NCI-H345 treated with DMSO at 0.1 percent for 48 hours (cell line): ENCODE data around the gene GID8.

ENCODE experiments used
- DNase-seq: peaks from one replicate; lab custom pipeline; 2025; ENCODE audit not compliant: unreplicated experiment; lab: John Stamatoyannopoulos, UW

GID8 gene

GRCh38 chr20:62902926-62903615 lies 34.9 kb upstream of the GID8 start:
- no peak for DNase-seq

GRCh38 chr20:62905536-62906117 lies 32.3 kb upstream of the GID8 start:
- DNase-seq, result no peak

- DNase-seq, result no peak
Observed at GRCh38 chr20:62906209-62906608, 31.7 kb upstream of the GID8 start.

- no peak for DNase-seq
Observed at GRCh38 chr20:62906647-62907375, 31.1 kb upstream of the GID8 start.

- DNase-seq, result no peak
Observed at GRCh38 chr20:62907384-62908317, 30.3 kb upstream of the GID8 start.

DNA sequence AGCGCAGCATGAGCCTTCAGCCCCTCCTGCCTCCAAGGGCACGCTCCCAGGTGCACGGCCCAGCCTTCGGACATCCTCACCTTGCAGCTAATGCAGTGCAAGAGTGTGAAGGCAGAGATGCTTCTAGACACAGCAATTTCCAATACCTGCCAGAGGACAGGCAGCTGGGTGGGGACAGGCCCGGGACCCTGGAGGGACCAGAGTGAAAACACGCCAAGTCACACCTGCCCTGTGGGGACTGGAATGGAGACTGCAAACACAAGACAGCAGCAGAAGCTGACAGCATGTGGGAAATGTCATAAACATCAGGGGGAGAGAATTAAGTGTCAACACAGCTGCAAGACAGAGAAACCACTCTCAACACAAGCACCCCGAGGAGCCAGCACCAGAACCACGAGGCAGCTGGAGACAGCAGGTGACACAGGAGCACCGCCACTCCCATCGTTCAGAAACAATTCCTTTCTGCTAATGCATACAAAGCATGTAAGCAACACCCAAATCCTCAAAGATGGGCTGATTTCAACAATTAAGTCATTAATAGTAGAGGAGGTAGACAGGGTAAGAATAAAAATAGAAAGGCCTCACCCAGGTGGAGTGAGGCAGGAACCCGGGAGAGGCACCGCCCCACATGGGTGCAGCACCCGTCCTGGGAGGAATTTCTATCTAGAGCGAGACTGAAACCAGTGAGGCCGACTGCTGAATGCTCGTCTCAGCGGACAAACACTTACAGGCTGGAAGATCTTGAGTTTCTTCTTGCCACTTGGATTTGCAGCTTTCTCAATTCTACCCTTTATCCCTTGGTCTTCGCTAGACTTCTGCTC lies 28.8 kb upstream of the GID8 start:
- peak; percentile 97 for DNase-seq

DNA sequence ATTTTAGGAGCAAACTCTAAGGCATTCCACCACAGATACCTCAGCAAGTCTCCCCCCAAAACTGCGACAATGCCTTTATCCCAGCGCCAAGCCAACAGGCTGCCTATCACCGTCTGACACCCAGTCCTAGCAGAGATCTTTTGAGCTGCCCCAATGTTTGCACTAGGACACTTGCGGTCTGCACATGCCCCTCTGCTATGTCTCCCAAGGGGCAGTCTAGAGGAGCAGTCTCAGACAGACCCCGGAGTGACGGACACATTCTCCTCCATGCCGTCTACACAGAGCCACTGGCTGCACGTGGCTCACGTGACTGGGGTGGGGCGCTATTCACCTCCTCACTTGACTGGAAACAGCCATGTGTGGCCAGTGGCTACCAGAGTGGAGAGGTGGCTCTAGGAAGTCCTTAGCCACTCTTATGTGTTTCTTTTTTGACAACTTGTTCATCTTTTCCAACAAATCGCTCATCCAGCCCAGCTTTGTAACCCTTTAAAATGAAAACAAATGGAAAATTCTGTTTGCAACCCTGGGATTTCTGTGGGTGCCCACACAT lies 27.7 kb upstream of the GID8 start:
- DNase-seq, result no peak

DNA sequence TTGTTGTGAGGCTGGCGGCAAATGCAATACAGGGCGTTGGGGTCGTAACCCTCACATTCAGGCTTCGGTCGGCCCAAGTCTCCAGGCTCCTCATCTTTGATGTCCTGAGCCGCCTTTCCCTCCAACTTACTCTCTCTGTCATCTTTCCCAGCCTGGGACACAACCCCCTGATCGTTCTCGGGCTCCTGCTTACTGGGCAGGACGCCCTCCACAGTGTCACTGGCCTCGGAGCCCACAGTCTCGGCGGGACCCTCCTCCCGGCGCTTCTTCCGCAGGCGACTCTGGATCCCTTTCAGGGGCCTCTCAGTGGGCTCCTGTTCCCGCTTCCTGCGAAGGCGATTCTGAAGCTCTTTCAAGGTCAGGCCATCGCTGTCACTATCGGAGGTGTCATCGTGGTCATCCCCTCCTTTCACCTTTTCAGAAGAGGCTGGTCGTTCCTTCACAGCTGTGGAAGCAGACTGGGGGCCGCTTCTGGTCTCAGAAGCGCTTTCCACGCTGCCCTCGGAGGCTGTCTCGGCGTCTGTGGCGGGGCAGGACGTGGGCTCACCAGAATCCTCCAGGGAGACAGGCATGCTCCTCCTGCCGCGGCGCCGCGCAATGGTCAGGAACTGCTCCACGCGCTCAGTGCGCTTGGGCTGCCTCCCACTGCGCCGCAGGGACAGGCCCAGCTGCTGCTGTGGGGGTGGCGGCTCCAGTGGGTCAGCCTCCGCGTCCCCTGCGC lies 27.0 kb upstream of the GID8 start:
- no peak for DNase-seq

GRCh38 chr20:62911701-62912280 lies 26.2 kb upstream of the GID8 start:
- no peak for DNase-seq

GRCh38 chr20:62913043-62913630 lies 24.8 kb upstream of the GID8 start:
- DNase-seq, result no peak

DNA sequence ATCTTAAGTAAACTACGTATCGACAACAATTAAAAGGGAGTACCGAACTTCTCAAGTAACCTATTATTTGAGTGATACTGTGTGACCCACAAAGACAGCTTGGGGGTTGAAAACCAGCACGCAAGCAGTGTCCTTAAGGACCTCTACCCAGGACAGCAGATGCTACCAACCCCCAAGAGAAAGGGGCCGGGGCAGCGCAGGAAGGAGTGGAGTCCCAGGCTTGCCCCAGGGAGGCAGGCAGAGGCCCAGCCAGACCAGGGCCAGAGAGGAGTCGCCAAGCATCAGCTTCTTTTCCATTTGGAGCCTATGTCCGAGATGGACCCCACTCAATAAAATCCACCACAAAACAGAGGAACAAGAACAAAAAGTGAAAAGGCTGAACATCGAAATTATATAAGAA lies 23.5 kb upstream of the GID8 start:
- DNase-seq, result no peak

DNA sequence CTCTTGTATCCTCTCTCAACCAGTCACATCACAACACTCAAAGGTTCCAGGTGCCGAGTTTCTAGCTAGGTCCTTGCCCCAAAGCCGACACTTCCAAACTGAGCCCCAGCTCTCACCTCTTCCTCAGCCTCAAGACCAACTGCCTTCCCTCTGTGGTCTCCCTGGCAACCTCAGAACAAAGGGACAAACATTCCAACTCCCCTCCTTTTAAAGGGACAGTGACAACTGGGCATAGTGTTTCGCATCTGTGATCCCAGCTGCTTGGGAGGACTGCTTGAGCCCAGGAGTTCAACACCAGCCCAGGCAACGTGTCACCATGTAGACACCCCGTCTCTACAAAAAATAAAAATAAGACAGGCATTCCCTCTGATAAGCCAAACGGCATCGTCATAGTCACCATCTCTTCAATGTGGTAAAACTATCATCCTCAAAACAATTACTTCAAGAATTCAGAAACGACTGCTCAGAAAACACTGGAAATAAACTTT lies 22.9 kb upstream of the GID8 start:
- no peak for DNase-seq

DNA sequence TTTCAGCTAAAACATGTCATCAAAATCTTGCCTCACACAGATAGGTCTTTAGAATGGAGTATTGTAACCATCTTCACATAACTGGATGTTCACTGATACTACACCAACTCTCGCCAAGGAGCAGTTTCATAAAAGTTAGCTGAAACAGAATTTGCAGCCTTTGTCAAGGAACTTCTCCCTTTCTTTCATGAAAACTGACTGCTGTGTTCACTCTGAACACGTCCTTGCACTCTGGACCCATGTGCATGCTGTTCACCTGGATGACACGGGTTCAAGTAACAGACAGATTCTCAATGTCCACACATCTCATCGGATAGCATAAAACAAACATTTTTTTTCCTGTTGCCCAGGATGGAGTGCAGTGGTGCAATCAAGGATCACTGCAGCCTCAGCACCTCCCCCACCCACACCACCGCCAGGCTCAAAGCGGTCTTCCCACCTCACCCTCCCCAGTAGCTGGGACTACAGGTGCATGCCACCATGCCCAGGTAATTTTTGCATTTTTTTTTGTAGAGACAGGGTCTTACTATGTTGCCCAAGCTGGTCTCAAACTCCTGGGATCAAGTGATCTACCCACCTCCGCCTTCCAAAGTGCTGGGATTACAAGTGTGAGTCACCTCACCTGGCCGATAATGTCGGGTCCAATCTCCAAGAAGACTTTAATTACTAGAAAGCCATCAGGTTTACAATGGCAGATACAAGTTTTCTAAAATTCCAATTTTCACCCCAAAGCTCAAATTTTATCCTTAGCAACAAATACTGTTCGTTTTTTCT lies 21.1 kb upstream of the GID8 start:
- DNase-seq, result no peak

- no peak for DNase-seq
Observed at GRCh38 chr20:62917720-62918119, 20.2 kb upstream of the GID8 start.

GRCh38 chr20:62918147-62918546 lies 19.8 kb upstream of the GID8 start:
- DNase-seq, result no peak

DNA sequence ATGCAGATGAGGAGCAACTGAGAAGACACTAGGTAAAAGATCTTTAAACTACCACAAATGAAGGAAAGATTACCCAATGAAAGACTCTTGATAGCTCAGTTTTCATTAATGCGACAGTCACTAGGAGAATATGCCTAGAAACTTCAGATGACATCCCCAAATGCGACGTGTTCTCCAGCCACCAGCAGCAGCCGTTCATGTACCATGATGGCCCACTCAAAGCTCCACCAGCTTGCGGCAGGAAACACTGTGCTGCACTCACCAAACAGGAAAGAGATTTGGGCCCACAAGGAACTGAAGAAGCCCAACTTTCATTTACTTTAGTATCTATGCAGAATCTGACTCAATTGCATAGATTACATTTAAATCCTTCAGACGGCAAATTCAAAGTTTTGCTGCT lies 19.1 kb upstream of the GID8 start:
- no peak for DNase-seq

DNA sequence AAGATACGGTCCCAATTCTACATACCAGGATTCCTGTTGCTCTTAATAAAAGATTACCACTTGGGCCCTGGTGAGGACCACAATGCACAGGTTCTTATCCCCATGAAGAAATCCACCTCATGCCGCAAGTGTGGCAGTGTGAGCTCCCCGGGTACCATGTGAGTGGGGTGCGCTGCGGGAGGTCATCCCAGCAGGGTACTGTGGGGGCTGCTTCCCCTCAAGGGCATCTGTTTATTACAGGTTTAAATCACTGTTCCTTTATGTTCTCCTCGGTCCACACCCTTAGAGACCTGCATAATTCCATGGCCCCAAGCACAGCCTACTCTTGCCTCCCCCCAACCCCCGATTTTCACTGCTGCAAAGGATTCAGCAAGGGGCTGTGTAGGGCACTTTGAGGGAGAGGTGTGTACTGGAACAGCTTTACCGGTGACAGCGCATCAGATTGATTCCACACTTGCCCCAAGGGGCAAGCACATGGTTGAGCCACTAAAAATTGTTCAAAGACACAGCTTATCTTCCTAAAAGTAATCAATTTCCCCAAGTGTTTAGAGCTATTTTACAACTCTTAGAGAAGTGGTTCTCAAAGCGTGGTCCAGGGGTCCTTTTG lies 17.8 kb upstream of the GID8 start:
- DNase-seq, result no peak
